Ovary (tissue), 3 donors: ENCODE results near the gene CACNA2D4.

Source experiments
- POLR2A ChIP-seq: fragments of 450-650 bp; IDR thresholded peaks from one replicate; pipeline ENCODE4 v1.6.1; 2017; ENCODE audit warnings: antibody characterized with exemption, mild to moderate bottlenecking, moderate library complexity
- TF ChIP-seq, protein P1 (sequence below), 3 donors: fragments of 450-650 bp in 2 of 3; fragments of 200-600 bp in 1 of 3; IDR thresholded peaks; one replicate each; pipeline versions ENCODE4 v1.5.1 to v1.8.0; 2016 to 2022; ENCODE audit warnings: antibody characterized with exemption in 3 of 3, mild to moderate bottlenecking in 1 of 3
- donor health status: DM: no; HTN: no; CAD: no.

DNA sequence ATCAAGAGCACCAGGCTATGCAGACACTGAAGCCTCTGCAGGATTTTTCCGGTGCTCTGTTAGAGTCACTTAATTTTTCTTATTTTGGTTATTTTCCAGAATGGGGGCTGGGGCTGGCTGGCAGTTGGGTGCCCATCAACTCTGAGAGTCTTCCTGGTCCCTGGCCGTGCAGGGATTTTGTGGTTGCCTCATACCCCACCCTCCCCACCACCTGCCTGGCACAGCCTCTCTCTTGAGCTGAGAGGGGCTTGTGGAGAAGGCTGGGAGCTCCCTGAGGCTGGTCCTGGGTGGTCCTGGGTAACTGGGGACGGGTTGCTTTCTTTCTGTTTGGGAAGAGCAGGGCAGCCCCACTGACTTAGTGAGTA lies 74.8 kb downstream of the CACNA2D4 start:
- TF ChIP-seq, protein P1, sequence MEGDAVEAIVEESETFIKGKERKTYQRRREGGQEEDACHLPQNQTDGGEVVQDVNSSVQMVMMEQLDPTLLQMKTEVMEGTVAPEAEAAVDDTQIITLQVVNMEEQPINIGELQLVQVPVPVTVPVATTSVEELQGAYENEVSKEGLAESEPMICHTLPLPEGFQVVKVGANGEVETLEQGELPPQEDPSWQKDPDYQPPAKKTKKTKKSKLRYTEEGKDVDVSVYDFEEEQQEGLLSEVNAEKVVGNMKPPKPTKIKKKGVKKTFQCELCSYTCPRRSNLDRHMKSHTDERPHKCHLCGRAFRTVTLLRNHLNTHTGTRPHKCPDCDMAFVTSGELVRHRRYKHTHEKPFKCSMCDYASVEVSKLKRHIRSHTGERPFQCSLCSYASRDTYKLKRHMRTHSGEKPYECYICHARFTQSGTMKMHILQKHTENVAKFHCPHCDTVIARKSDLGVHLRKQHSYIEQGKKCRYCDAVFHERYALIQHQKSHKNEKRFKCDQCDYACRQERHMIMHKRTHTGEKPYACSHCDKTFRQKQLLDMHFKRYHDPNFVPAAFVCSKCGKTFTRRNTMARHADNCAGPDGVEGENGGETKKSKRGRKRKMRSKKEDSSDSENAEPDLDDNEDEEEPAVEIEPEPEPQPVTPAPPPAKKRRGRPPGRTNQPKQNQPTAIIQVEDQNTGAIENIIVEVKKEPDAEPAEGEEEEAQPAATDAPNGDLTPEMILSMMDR (IDR thresholded peaks at IDR 0.05), result no peak
- TF ChIP-seq POLR2A, result no peak
